GM13977 (cell line): Measurements from ENCODE around the gene FZD10.

Experiments used
- DNase-seq: peaks from one replicate; pipeline ENCODE4 v3.0.0; 2012; ENCODE audit warnings: low spot score
- CTCF ChIP-seq: IDR thresholded peaks from 2 replicates; pipeline ENCODE4 v1.5.1; 2012; ENCODE audit warnings: mild to moderate bottlenecking, control low read depth; ENCODE audit not compliant: insufficient read depth; ENCODE audit errors: extremely low read depth, missing control alignments
- in situ Hi-C: fragments of 300-500 bp; cut with MboI; formaldehyde crosslinking; loops from one replicate; pipeline ENCODE4 v1.12.0; 2022; ENCODE audit warnings: low sequenced_read_pairs, low pct_unique_long_range_greater_than_20kb, mixed read lengths, inconsistent platforms; ENCODE audit not compliant: unreplicated experiment

FZD10 gene

GRCh38 chr12:130131801-130132200 lies 30.5 kb upstream of the FZD10 start:
- in situ Hi-C loops: no loop called here
- TF ChIP-seq CTCF: no peak
- DNase-seq: no peak

DNA sequence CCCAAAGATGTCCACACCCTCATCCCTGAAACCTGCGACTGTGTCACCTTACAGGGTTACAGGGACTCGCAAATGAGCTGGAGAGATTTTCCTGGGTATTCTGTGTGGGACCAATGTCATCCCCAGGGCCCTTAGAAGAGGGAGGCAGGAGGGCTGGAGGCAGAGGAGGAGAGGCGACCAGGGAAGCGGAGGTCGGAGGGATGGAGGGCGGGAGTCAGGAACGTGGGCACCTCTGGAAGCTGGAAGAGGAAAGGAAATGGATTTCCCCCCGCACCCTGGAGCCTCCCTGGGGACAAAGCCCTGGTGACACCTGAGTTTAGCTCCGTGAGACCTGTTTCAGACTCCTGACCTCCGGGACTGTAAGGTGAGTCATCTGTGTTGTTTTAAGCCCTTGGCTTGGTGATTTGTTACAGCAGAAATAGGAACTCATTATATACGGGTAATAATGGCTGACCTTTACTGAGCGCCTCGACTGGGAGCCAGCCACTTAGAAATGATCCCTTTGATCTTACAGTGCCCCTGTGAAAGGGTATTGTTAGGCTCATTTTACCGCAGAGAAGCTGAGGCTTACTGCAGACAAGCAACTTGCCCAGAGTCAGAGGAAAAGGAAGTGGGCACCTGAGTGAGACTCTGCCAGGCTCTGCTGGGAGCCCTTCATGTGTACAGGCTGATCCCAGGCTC lies 29.3 kb upstream of the FZD10 start:
- in situ Hi-C loops: no loop called here
- no peak for TF ChIP-seq CTCF
- DNase-seq: no peak

DNA sequence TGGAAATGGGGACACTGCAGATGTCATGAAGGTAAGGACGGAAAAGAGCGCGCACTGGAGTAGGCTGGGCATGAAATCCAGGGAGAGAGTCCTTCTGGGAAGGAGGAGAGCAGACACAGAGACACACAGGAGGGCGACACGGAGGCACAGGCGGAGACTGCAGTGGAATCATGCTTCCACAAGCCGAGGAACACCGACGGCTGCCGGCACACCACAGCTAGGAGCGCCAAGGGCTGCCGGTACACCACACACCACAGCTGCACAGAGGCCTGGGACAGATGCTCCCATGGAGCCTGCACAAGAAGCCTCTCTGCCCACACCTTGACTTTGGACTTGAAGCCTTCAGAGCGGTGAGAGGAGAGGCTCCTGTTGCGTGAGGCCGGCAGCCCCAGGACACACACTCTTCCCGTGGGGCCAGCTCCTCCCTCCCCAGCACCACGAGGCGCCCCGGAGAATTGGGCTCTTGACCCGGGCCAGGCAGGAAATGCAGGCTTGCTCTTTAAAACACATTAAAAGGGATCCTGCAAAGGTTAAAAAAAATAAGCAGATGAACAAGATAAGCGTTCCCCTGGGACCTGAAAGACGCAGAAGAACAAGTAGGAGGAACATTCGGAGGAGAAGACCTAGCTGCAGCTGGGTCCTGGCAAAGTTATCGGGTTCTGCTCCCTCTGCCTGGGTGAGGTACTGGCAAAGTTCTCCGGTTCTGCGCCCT lies 28.3 kb upstream of the FZD10 start:
- in situ Hi-C loops: no loop called here
- no peak for TF ChIP-seq CTCF

DNA sequence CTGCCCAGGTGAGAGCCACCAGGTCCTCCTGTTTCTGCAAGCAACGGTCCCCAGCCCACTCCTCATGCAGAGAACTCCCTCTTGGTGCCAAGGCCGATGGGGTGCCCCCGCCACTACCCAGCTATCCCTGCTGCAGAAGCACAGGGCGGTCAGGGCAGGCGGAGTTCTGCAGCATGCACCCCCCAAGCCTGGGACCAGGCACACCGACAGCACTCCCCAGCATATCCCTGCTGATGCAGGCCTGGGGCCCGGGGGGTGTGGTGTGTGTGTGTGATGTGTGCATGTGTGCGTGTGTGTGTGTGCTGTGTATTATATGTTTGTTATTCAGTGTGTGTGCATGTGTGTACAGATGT lies 27.7 kb upstream of the FZD10 start:
- no peak for DNase-seq
- no peak for TF ChIP-seq CTCF
- in situ Hi-C loops: no loop called here

More for the DNA sequence above, 28.3 kb upstream of the FZD10 start:
- DNase-seq: no peak

DNA sequence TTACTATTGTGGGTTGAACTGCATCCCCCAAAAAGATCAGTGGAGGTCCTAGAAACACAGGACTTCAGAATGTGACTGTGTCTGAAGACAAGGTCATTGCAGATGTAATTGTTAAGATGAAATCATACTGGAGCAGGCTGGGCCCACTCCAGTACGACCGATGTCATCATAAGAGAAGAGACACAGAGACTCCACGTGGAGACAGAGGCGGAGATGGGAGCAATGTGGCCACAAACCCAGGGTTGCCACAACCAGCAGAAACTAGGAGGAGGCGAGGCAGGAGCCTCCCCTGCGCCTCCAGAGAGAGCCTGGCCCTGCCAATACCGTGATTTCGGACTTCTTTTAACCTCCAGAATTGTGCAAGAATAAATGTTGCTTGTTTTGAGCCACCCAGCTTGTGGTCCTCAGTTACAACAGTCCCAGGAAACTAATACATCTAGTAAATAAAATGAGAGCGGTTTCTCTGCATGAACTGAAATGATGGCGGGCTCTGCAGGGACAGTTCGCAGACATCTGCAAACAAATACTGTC lies 25.7 kb upstream of the FZD10 start:
- in situ Hi-C loops: no loop called here
- no peak for DNase-seq

More for the DNA sequence above, 25.7 kb upstream of the FZD10 start:
- no peak for TF ChIP-seq CTCF
